ENCODE measurements around the gene ZNF98.

DNA sequence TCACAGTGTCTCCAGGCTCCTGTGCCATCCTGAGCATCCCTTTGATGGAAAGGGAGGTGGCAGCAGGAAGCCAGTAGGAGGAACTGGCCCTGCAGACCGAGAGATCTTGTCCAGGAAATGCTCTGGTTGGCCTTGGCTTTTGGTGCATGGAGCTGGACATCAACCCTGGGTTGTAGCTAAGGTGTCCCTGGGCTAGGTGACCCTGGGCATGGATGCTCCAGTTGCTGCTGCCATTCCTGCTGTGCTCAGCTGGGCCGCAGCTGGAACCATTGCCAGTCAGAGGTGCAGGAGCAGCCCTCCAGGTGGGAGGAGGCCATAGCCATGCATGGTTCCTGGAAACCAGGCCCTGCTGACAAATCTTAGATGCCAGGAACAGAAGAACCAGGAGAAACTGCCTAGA, 67.5 kb downstream of the ZNF98 start:
- TF ChIP-seq, protein P1, sequence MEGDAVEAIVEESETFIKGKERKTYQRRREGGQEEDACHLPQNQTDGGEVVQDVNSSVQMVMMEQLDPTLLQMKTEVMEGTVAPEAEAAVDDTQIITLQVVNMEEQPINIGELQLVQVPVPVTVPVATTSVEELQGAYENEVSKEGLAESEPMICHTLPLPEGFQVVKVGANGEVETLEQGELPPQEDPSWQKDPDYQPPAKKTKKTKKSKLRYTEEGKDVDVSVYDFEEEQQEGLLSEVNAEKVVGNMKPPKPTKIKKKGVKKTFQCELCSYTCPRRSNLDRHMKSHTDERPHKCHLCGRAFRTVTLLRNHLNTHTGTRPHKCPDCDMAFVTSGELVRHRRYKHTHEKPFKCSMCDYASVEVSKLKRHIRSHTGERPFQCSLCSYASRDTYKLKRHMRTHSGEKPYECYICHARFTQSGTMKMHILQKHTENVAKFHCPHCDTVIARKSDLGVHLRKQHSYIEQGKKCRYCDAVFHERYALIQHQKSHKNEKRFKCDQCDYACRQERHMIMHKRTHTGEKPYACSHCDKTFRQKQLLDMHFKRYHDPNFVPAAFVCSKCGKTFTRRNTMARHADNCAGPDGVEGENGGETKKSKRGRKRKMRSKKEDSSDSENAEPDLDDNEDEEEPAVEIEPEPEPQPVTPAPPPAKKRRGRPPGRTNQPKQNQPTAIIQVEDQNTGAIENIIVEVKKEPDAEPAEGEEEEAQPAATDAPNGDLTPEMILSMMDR (IDR thresholded peaks at IDR 0.05; ENCODE audit: insufficient read depth, low read length, poor library complexity, severe bottlenecking) = no peak
- TF ChIP-seq EZH2phosphoT487 (conservative IDR thresholded peaks at IDR 0.05; ENCODE audit: low read length) = no peak

Measured in SU-DHL-6 (cell line).